ENCODE results near the gene WSB1.

DNA sequence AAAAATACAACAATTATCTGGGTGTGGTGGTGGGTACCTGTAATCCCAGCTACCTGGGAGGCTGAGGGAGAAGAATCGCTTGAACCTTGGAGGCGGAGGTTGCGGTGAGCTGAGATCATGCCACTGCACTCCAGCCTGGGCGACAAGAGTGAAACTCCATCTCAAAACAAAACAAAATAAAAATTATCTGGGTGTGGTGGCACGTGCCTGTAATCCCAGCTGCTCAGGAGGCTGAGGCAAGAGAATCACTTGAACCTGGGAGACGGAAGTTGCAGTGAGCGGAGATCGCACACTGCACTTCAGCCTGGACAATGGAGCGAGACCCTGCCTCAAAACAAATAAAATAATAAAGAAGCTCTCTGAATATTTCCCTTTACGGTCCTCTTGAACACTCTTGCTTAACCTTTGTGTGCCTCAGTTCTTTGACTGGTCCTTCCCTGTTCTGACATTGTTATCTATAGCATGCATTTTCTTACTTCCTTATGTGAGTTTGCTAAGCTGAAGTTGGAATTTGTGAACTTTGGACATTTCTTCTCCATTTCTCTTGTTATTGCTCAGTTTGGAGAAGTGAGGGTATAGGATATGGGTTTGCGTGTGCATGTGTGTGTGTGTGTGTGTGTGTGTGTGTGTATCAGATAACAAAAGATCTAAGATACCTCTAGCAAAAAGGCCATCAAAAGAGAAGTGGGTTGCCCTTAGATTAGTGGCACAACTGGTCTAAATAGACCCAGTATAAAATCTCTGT, 29.7 kb upstream of the WSB1 start:
- TF ChIP-seq CSDC2 (CRISPR knock-in tag; IDR thresholded peaks at IDR 0.05) = no peak
- TF ChIP-seq ZNF8 (CRISPR knock-in tag; IDR thresholded peaks at IDR 0.05) = no peak
- no peak for TF ChIP-seq ISL1 (CRISPR knock-in tag; IDR thresholded peaks at IDR 0.05)
